Central memory CD4-positive, alpha-beta T cell (primary cell): ENCODE measurements around the gene CDK5R2.

Source experiments
- DNase-seq: peaks from one replicate; pipeline ENCODE4 v3.0.0; 2022

Gene CDK5R2

DNA sequence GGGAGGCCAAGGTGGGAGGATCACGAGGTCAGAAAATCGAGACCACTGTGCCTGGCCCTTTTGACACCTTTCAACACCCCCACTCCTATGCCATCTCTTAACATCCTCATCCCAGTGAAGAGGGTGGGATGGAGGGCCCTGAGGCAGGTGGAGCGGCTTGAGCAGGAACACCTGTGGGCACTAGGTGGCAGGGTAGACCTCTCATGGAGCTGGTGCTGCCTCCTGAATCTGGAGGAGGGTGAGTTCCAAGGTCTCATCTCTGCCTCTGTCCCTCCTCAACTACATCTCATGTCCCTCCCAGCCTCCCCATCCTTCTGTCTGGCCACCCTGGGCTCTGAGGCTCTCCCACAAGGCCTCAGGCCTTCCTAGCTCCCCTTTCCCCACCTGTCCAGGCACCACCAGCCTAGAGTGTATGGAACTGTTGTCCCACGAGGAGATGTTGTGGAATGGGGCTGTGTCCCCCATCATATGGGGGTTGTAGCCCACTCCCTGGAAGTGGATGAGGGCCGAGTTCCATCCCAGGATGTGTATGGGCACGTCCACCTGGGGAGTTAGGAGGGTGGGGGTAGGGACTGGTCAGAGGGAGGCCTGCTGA is 50.8 kb downstream of the CDK5R2 start:
- no peak for DNase-seq

DNA sequence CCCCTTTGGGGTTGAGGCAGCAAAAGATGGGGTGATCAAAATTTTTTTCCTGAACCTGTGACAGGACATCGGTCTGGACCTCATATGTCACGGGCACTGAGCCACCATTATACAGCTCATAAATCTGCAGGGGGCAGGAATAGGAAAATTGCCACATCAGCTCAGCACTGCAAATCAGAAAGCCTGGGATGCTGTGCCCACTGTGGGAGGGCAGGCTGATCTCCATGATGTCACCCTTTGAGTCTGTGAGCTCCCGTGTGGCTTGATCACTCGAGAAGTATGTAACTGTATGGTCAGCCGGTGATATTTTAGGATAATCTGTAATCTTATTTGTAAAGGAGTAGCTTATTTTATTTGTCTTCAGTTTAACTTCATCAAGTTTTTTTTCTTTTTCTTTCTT is 51.4 kb downstream of the CDK5R2 start:
- DNase-seq, result no peak
